Neutrophil (primary cell): ENCODE data around the gene NSG1.

ENCODE experiments used
- H3K27ac ChIP-seq: fragments of 200-600 bp; sonication (generic); 2 replicates; pipeline ENCODE4 v1.5.1; 2016; ENCODE audit warnings: mild to moderate bottlenecking, moderate library complexity
- H3K27me3 ChIP-seq: fragments of 200-600 bp; sonication (generic); 2 replicates; pipeline ENCODE4 v1.6.0; 2016; ENCODE audit warnings: mild to moderate bottlenecking
- H3K36me3 ChIP-seq: fragments of 200-600 bp; sonication (generic); 2 replicates; pipeline ENCODE4 v1.5.1; 2017
- H3K4me1 ChIP-seq, 2 experiments: fragments of 200-600 bp in 1 of 2; sonication (generic) in 1 of 2; 1 replicate in 1 of 2; 2 replicates in 1 of 2; pipeline versions ENCODE4 v1.5.1 to v1.6.1; 2013 to 2016; ENCODE audit warnings: low read depth in 1 of 2, low read length in 1 of 2, mild to moderate bottlenecking in 1 of 2, moderate library complexity in 1 of 2; ENCODE audit not compliant: control insufficient read depth in 1 of 2, insufficient read depth in 1 of 2
- H3K4me3 ChIP-seq, 2 experiments: fragments of 200-600 bp in 1 of 2; sonication (generic) in 1 of 2; 1 replicate in 1 of 2; 2 replicates in 1 of 2; pipeline ENCODE4 v1.5.1; 2013 to 2016; ENCODE audit warnings: low read depth in 1 of 2, low read length in 1 of 2, mild to moderate bottlenecking in 1 of 2, moderate library complexity in 1 of 2
- H3K9me3 ChIP-seq: fragments of 200-600 bp; sonication (generic); 2 replicates; pipeline ENCODE4 v1.5.1; 2016
- CTCF ChIP-seq: fragments of 200-600 bp; sonication (generic); IDR thresholded peaks from 2 replicates; pipeline ENCODE4 v1.5.1; 2016; ENCODE audit warnings: antibody characterized with exemption

Gene NSG1

GRCh38 chr4:4408576-4409335, 21.9 kb downstream of the NSG1 start:
- no peak for TF ChIP-seq CTCF
- Histone ChIP-seq H3K27ac (no peak overlapping the region), H3K9me3 (no peaks in the 10 kb centered on the region), H3K4me1 (no peaks in the 10 kb centered on the region), H3K36me3 (no peaks in the 10 kb centered on the region), H3K4me3 (no peak overlapping the region), H3K27me3 (no peaks in the 10 kb centered on the region)

- Histone ChIP-seq H3K9me3 (no peaks in the 10 kb centered on the region), H3K4me1 (no peaks in the 10 kb centered on the region), H3K27ac (no peak overlapping the region), H3K36me3 (no peaks in the 10 kb centered on the region), H3K4me3 (no peak overlapping the region), H3K27me3 (no peaks in the 10 kb centered on the region)
- TF ChIP-seq CTCF = no peak
These were observed 22.7 kb downstream of the NSG1 start for GRCh38 chr4:4409416-4410115.

GRCh38 chr4:4410271-4410670, 23.4 kb downstream of the NSG1 start:
- Histone ChIP-seq H3K27ac (no peak overlapping the region), H3K27me3 (no peaks in the 10 kb centered on the region), H3K36me3 (no peaks in the 10 kb centered on the region), H3K4me1 (no peaks in the 10 kb centered on the region), H3K4me3 (no peak overlapping the region), H3K9me3 (no peaks in the 10 kb centered on the region)
- TF ChIP-seq CTCF = no peak

- Histone ChIP-seq H3K27me3 (no peaks in the 10 kb centered on the region), H3K36me3 (no peaks in the 10 kb centered on the region), H3K4me3 (no peak overlapping the region), H3K27ac (no peak overlapping the region), H3K9me3 (no peaks in the 10 kb centered on the region), H3K4me1 (no peaks in the 10 kb centered on the region)
- TF ChIP-seq CTCF = no peak
These were observed 25.0 kb downstream of the NSG1 start for GRCh38 chr4:4411906-4412305.

GRCh38 chr4:4412641-4413372, 25.9 kb downstream of the NSG1 start:
- H3K36me3 ChIP-seq = peaks cover 2% of the 10 kb centered on the region
- no peaks in the 10 kb centered on the region for H3K27me3 ChIP-seq
- no peak for TF ChIP-seq CTCF
- no peak overlapping the region for H3K27ac ChIP-seq
- H3K4me3 ChIP-seq = no peak overlapping the region
- no peaks in the 10 kb centered on the region for H3K9me3 ChIP-seq
- H3K4me1 ChIP-seq = no peaks in the 10 kb centered on the region
